Fibroblast of pulmonary artery (primary cell): Measurements from ENCODE around the gene ETV7.

Experiments used
- DNase-seq: peaks from one replicate; pipeline ENCODE4 v3.0.0-alpha.2; 2010; ENCODE audit warnings: low read depth
- H3K4me3 ChIP-seq: replicated peaks from 2 replicates; pipeline ENCODE4 v1.5.1; 2011; ENCODE audit warnings: low read depth, mild to moderate bottlenecking, control low read depth, low read length, moderate library complexity
- CTCF ChIP-seq: IDR thresholded peaks from 2 replicates; pipeline ENCODE4 v1.5.1; 2011; ENCODE audit warnings: mild to moderate bottlenecking, control low read depth, low read length, inconsistent platforms; ENCODE audit errors: missing control alignments

The ETV7 gene

GRCh38 chr6:36336208-36336710 is 51.2 kb downstream of the ETV7 start:
- H3K4me3 ChIP-seq = no peak overlapping the region
- no peak for DNase-seq
- no peak for TF ChIP-seq CTCF

GRCh38 chr6:36335465-36336207 is 51.8 kb downstream of the ETV7 start:
- no peak for TF ChIP-seq CTCF
- no peak for DNase-seq

GRCh38 chr6:36334832-36335459 is 52.5 kb downstream of the ETV7 start:
- no peak for DNase-seq
- no peak overlapping the region for H3K4me3 ChIP-seq
- no peak for TF ChIP-seq CTCF

More at GRCh38 chr6:36335465-36336207, 51.8 kb downstream of the ETV7 start:
- no peak overlapping the region for H3K4me3 ChIP-seq

DNA sequence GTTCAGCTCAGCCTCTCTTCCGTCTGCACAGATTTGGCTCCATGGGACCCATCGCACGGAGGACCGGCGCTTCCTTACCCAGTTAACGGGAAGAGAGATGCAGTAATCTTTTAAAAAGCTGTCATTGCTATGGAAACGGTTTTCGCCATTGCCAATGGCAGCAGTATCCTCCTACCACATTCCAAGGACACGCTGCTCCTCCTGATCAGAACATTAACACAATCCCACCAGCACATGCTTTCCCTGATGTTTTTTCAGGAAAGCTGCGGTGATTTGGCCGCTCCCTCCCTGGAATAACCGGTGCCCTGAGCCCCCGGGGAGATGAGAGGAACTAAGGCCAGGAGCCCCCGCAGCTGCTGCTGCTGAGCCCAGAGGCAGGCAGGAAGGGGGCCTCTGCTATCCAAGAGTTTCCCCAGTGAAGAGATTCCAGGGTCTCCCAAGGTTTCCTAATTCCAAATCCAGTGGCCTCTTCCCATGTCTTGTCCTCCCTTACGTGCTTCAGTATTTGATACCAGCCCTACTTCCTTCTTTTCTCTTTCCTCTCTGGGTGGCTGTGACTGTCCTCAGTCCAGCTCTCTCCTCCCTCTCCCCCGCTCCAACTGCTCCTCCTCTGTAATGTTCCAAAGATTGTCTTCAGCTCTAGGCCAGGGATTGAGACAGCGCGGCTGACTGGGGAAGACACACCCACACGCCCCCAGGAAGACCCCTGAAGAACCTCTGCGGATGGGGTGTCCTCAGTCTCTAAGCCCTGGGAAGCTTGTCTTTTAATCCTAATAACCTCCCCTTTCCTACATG is 53.3 kb downstream of the ETV7 start:
- TF ChIP-seq CTCF = no peak
- peak; percentile 44 for DNase-seq
- H3K4me3 ChIP-seq = no peak overlapping the region

DNA sequence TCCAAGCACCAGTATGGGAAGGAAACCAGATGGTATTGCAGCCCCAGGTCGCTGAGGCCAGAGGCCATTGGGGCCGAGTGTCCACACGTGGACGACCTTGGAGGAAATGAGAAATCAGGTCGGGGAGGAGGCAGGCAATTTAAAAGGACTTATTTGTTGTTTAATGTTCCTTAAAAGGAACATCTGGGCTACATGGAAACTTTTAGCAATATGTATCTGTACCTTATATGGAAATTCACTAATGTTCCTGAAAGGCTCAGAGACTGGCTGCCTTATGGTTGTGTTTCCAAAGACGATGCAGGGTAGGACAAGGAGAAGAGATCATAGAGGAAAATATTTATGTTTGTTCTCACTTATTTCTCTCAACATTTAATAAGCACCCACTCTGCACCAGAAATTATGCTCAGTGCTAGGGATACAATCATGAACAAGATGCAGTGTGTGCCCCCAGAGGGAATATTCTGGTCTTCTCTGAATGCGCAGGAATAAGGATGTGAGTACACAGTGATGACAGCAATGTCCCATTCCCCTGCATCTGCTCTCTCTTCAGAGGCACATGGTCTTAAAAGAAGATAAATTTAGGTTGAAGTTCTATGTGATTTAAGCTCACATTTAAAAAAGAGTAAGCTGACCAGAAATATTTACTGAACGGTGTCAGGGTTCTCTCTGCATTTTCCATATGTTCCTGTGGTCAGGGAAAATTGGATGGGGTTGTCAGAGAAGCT is 54.1 kb downstream of the ETV7 start:
- no peak for DNase-seq
- H3K4me3 ChIP-seq = no peak overlapping the region
- TF ChIP-seq CTCF = no peak

DNA sequence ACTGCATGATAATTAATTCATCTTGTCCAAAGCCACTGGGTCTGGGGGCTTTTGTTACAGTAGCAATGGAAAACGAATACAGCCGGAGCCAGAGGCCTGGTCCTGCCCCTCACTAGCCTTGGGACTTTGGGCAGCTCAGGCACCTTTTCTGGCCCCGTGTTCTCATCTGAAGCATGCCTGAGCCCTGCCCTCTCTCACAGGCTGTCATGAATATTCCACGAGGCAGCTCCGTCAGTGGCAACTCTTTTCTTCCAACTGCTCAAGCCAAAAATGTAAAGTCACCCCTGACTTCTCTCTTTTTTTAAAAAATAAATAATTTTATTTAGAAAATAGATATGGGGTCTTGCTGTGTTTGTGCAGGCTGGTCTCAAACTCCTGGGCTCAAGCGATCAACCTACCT is 56.1 kb downstream of the ETV7 start:
- TF ChIP-seq CTCF = no peak
- DNase-seq = no peak
- no peak overlapping the region for H3K4me3 ChIP-seq
